ENCODE data around the gene KPRP. TPM values are rescaled to one million over a fixed set of nuclear protein-coding genes. Genes with fewer than 3 reads are reported as not detected.

Gene KPRP, protein sequence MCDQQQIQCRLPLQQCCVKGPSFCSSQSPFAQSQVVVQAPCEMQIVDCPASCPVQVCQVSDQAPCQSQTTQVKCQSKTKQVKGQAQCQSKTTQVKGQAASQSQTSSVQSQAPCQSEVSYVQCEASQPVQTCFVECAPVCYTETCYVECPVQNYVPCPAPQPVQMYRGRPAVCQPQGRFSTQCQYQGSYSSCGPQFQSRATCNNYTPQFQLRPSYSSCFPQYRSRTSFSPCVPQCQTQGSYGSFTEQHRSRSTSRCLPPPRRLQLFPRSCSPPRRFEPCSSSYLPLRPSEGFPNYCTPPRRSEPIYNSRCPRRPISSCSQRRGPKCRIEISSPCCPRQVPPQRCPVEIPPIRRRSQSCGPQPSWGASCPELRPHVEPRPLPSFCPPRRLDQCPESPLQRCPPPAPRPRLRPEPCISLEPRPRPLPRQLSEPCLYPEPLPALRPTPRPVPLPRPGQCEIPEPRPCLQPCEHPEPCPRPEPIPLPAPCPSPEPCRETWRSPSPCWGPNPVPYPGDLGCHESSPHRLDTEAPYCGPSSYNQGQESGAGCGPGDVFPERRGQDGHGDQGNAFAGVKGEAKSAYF
- not detected for total RNA-seq

DNA sequence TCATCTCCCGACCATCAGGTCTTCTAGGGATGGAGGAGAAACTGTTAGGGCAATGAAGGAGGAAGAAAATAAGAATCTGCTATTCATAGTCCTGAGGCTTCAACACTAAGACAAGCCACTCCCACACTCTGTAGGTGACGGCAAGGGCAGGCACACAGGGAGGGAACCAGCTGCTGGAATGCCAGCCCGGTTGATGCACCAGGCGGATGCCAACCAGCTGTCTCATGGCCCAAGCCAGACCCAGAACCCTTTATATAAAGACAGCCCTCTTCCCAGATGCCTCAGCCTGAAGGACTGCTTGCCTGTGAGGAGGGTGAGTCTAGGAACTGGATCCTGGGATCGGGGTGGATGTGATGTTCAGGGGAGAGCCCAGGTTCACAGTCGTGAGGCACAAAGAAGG lies at the start of gene KPRP:
Gene KPRP, plus strand, starts transcription at position 279 of the 400 bp plus-strand sequence. CDS start 1,564 bp downstream, outside the sequence.
- no peak for DNase-seq (ENCODE audit: low spot score)

DNA sequence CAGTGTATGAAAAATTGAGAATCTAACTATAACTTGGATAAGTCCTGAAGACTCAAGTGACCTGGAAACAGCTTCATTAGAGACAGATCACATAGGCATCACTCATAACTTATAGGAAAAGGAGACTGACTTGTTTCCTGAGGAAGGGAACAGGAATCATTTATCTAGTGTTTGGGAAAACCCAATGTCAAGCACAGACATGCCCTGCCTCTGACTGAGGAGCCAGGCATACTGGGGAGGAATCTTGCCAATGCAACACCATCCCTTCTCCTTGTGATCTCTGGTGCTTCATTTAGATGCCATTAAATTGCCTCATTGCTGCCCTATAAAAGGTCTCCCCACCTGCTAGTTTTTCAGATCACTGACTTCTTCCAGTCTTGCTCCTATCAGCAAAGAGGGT lies 39.6 kb upstream of the KPRP start:
- DNase-seq (ENCODE audit: low spot score), result no peak

DNA sequence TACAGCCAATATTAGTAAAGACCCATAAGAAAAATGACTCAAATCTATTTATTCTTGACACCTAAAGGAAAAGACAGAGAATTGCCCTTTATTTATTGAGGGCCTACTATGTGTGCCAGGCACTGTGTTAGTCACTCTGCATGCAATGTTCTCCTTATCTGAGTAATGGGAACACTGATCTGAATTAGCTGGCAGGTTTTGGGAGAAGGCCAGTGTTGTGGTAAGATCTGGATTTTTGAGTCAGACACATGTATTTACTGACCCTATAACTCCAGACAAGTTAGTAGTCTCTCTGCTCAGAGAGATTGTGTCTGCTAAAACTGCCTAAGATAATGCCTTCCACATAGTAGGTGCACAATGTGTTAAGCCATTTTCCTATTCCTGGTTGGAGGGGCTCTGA lies 32.6 kb upstream of the KPRP start:
- DNase-seq (ENCODE audit: low spot score), result no peak

DNA sequence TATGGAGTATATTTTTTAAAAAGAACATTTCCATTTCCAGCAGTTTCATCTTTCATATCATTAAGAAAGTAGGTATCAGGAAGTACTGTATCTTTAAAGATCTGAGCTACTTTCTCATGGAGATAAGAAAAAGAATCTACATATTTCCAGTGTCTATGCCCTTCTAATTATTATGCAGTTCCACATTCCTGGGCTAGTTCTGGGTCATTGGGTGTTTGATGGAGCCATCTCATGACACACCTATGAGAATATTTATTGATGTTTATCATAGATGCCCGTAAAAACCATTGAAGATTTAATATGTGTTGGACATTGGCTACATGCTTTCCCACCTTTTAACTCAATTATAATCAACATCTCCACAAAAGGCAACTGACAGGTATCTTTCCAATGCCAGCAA lies 28.8 kb upstream of the KPRP start:
- DNase-seq (ENCODE audit: low spot score), result no peak

DNA sequence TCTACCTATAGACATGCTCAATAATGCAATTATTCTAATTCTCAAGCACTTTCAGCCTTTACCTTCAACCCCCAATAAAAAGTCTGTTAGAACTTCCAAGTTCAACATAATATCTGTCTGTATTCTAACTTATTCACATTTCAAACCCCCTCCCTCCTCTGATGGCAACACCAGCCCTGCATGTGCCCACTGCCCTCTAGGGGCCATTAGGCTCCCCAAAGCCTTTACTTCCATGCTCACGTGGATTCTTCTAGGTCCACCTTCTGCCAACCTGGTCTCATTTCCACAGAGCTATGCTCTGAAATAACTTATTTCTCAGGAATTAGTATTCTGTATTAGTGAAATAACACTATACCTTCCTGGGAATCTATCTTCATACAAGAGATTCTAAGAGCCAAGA lies 22.2 kb upstream of the KPRP start:
- DNase-seq (ENCODE audit: low spot score), result no peak

DNA sequence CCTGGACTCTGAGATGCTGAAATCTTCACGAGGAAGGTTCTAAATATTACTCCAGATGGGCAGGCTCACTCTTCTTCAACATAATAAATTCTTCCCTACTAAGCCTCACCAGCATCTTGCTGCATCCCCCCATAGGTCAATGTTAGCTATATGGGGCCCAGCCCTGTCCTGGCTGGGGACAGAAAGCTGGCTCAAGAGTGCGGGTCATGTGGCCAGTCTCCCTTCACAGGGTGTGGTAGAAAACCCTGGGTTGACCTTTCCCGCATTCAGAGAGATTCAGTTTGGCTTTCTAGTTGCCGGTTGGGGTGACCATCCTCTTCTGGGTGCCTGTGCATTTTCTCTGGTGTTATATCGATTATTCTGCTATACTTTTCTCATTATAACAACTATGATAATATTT lies 19.8 kb upstream of the KPRP start:
- DNase-seq (ENCODE audit: low spot score), result no peak

DNA sequence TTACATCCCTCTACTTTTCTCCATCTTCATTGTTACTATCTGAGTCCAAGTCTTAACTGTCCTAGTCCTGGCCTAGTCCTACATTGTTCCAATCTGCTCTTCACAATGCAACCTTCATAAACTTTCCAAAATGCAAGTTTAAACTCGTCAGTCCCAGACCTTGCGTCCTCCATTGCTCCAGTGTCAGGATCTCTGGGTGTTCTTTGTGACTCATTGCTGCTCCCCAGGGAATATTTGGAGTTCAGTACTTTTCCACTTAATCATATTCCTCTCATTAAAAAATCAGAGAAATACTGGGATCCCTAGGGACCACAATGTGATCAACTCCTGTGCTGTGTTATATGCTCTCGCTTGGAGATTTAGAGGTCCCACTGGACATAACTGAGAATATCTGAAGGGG lies 18.0 kb upstream of the KPRP start:
- no peak for DNase-seq (ENCODE audit: low spot score)

DNA sequence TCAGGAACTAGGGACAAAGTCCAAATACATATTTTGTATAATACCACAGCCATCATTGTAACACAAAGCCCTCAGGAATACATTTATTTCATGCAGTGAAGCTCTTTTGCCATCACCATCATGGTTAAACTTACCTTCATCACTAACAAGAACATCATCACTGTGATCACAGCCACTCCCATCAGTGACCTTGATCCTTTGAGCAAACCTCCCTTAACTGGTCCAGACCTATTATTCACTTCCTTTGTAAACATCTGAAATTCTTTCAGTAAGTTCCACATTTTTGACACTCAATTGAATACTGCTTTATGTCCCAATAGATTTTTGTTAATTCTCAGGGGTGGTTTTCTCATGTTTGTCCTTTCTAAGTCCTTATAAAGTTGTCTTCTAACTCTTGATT lies 16.2 kb upstream of the KPRP start:
- DNase-seq (ENCODE audit: low spot score), result no peak

DNA sequence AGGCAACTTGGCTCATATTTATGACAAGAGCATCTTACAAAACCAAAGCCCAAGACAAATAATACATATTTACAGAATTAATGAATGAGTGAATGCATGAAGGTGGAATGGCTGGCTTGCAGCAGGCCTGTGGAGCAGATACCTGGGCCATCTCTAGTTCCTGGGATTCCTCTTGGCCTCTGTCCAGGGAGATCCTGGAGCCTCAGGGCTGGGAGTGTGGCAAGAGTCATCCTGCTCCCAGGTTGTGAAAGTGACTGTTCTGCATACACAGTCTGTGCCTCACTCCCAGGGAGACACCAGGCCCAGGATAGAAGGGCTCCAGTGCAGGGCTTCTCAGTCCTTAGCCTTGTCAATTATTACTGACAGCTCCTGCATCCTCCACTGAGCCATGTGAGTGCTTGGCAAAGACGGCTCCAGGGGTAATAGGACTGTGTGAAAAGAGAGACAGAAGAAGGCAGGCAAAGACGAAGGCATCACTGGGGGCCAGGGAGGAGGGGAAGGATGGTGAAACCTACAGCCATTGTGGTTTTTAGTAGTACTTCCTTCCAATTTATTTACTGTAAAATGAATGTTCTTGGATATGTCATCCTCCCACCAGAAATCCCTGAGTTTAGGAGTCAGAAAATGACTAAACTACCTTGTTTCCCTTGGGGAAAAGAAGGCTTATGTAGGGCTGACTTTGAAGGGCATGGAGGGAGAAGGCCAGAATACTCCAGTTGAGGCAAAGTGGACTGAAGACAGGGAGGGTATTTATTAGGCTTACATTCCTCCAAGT lies 14.3 kb upstream of the KPRP start:
- DNase-seq (ENCODE audit: low spot score), result no peak

DNA sequence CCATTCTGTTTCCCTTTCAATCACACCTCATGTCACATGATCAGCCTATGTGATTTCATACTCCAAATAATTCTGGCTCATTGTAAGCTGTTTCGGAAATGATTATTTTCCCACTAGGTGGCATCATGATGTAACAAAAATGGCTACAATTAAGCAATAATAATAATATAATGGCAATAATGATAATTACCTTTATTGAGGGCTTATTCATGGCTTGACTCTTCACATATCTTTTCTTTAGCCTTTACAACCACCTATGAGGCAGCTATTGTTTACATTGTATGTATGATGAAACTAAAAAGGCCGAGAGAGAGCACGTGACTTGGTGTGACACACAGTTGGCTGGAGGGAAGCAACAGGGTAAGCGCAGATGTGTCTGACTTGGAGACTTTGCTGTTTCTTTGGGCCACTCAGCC lies 12.5 kb upstream of the KPRP start:
- no peak for DNase-seq (ENCODE audit: low spot score)

DNA sequence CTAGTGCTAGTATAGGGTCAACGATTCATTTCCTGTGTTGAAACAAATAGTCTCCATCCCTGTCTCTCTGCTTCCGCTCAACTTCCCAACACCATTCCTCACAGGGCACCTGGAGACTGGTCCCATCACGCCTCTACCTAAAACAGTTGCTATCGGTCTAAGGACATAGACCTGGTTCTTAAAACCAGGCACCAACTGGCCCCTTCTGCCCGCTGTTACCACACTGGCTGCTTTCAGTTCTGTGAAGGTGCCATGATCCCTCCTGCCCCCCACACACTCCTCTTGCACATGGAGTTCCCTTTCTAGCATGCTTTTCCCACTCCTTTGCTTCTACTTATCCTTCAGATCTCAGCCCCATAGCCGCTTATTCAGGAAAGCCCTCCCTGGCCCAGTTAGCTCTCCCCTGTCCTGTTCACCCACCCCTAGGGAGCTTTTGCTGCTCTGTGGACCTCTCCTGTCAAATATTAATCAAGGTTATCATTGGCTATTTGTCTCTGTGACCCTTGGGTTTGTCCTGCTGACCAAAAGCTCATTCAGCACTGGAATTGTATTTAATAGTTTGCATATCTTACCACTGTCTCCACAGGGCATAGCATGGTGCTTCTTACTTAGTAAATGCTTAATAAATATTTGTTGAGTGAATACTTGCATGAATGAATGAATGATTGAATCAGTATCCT lies 11.9 kb upstream of the KPRP start:
- DNase-seq (ENCODE audit: low spot score), result no peak

DNA sequence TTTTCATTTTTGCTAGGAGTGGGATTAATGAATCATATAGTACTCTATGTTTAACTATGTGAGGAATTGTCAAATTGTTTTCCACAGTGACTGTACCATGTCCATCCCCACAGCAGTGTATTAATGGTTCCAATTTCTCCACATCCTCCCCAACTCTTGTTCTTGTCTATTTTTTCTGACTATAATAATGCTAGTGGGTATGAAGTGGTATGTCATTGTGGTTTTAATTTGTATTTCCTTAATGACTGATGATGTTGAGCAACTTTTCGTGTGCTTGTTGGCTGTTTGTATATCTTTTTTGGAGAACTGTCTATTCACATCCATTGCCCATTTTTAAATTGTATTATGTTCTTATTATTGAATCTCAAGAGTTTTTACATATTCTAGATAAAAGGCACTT lies 10.0 kb upstream of the KPRP start:
- no peak for DNase-seq (ENCODE audit: low spot score)

DNA sequence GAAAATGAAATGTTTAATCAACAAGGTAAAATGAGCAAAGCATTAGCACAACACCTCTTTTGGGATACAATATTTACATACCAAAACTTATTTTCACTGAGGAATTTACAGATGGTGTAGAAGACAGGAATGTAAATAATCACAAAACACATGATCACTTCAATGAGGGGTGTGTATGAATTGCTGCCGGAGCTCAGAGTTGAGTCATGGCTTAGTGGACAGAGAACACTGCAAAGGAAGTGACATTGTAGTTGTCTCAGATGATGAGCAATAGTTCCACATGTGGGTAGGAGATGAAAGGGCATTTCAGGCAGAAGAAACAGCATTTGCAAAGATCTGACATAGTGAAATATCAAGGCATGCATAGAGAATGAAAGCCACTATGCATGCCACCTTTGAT lies 5.6 kb upstream of the KPRP start:
- DNase-seq (ENCODE audit: low spot score), result no peak

DNA sequence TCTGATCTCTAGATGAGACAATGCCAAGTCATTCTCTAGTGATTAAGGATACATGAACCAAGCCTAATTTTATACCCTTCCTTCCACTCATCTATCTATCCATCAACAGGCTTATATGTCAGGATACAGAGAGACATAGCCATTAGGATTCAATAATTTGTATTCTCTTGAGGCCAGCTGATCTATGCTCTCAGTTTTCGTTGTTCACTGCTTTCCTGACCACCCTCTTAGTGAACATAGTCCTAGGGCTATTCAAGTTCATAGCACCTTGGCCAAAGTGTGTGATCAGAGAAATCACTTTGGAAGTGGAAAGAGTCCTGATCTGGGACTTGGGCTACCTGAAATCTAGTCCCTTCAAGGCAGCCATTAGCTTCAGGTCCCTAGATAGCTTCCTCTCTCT lies 4.2 kb upstream of the KPRP start:
- DNase-seq (ENCODE audit: low spot score), result no peak

DNA sequence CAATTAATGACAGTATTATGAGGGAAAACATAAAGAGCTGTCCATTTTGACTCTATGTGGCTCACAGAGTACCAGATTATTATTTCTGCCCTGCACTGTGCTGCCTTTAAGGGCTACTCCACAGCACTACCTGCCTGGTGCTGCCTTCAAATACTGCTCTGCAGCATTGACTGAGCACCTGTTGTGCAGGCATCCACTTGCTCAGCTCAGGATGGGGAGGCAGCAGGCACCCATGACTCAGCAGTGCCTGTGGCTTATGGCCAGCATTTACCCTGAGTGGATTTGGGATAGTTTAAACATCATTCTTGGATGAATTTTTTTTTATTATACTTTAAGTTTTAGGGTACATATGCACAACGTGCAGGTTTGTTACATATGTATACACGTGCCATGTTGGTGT lies 953 bp upstream of the KPRP start:
- no peak for DNase-seq (ENCODE audit: low spot score)

DNA sequence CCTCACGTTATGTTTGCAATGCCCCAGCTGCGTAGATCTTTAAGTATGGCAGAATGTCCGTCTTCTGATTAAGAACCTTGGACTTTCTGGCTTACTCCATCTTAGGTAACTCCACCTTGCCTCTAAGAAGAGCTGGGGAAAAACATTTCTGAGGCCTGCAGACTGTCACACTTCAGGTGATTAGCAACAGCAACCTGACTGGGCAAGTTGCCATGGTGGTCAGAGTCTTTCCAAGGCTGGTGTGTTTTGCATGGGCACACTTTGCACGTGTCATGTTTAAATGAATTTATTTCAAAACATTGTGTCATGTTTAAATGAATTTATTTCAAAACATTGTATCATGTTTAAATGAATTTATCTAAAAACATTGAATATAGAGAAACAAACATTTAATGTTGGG lies 811 bp downstream of the KPRP start:
- DNase-seq (ENCODE audit: low spot score), result no peak

DNA sequence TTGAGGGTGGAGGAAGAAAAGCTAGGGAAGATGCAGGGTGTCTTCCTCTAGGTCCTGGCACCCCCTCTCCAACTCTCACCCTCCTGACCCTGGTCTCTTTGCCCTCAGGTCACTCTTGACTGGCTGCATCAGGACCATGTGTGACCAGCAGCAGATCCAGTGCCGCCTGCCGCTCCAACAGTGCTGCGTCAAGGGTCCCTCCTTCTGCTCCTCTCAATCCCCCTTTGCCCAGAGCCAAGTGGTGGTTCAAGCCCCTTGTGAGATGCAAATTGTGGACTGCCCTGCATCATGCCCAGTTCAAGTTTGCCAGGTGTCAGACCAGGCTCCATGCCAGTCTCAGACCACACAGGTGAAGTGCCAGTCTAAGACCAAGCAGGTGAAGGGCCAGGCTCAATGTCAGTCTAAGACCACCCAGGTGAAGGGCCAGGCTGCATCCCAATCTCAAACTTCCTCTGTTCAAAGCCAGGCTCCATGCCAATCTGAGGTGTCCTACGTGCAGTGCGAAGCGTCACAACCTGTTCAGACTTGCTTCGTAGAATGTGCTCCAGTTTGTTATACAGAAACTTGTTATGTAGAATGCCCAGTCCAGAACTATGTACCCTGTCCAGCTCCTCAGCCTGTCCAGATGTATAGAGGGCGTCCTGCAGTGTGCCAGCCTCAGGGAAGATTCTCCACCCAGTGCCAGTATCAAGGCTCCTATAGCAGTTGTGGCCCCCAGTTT lies 1.8 kb downstream of the KPRP start:
- no peak for DNase-seq (ENCODE audit: low spot score)

DNA sequence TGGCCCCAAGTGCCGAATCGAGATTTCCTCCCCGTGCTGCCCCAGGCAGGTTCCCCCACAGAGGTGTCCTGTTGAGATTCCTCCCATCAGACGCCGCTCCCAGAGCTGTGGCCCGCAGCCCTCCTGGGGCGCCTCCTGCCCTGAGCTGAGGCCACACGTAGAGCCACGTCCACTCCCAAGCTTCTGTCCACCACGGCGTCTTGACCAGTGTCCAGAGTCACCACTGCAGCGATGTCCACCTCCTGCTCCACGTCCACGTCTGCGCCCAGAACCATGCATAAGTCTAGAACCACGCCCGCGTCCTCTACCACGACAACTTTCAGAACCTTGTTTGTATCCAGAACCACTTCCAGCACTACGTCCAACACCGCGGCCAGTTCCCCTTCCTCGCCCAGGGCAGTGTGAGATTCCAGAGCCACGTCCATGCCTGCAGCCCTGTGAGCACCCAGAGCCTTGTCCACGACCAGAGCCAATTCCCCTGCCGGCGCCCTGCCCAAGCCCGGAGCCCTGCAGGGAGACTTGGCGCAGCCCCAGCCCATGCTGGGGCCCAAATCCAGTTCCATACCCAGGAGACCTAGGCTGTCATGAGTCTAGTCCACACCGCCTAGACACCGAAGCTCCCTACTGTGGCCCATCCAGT lies 2.8 kb downstream of the KPRP start:
- no peak for DNase-seq (ENCODE audit: low spot score)

DNA sequence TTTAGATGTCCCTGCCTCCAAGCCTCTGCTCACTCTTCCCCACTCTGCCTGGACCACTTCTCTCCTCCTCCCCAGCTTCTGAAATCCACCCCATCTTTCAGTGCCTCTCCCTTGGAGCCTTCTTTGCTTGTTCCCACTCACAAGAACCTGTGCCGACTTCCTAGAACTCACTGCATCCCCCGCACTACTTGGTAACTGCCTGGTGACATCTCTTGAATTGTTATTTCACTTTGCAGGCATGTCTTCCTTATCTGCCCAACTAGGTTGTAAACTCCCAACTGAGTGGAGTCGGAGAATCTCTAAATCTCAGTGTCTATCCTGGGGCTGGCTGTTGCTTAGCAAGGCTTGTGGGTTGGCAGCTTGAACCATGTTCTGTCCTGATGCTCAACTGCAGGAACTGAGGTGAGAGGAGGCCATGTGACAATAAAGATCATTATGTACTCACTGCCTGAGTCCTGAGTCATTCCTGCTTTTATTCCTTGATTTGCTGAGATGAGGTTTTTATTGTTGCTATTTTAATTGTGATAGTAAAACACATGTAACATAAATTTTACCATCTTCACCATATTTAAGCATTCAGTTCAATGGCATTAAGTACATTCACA lies 3.9 kb downstream of the KPRP start:
- DNase-seq (ENCODE audit: low spot score), result no peak

DNA sequence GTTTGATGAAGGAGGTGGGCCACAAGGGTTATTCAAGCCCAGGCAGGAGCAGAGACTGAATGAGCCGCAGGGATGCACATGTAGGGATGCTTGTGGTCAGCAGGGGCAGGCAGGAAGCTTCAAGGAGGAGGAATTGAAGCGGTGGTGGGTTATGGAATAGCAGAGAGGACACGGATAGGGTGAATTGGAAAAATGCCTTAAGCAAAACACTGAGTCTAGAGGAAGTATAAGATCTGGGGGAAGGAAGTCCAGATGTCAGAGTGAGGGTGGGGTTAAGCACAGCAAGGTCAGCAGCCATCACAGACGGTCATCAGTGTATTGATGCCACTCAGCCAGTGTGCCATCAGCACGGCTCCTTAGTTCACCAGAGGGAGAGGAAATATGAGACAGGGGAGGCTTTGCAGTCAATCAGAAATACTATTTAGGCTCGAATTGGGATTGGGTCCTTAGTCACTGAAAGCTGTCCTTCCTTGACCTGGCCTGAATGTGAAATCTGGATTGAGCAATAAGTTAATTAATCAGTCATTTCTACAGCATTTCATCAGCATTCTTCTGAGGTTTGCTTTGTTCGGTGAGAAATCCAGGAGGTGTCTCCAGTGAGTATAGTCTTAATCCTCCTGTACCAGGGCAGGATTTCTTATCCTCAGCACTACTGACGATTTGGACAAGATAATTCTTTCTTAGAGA lies 11.2 kb downstream of the KPRP start:
- DNase-seq (ENCODE audit: low spot score), result no peak
